Measurements from ENCODE around the gene NT5C1B. TPM values are rescaled to one million over a fixed set of nuclear protein-coding genes. Genes with fewer than 3 reads are reported as not detected.

Gene NT5C1B
- total and polyA plus RNA-seq, 10 of the 15 experiments (the other 5 are each of a cell fraction or from before 2014, with no cell fraction given): 0.40 to 0.44 TPM; not detected in 8

DNA sequence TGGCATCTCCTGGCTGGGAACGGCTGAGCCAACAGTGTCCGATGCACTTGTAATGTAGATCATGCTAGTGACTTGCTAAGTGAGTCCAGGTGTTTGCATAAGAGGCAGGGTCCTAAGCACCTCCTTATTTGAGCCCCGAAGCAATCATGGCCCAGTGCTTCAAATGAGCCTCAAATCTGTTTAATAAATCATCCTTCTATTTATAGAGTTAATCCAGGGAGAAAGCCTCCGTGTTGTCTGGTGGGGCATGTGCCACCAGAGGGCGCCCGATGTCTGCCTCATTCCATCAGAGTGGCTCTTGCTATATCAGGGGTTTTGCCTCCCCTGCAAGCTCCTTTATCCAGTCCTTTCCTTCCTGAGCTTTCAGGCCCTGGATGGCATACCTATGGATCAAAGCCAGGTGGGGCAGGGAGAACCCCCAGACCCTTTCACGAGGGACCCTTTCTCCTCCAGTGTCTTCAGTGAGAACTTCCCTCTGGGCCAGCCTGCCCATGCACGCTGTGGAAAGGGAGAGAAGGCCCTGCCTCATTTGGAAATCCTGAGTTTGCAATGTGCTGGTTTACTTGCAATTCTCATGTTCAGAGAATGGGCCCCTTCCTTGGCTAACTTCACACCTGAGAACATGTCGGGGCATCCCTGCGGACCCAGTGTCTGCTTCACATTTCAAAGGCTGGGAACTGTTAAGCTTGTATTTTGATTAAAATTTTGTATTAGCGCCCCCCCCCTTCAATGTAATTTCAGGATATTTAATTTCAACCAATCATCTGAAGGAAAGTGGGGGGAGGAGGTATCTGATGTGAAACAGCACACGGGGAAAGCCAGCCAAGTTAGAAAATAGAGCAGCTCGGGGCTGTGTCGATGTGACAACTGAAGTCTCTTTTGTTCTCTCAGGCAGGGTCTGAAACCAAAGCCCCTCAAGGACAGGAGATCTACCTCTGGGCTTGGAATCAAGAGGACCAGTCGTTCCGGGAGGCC lies 68.6 kb downstream of the NT5C1B start:
- peak; percentile 94 for TF ChIP-seq RAD21 (IDR thresholded peaks at IDR 0.05; ENCODE audit: insufficient read depth, low read depth, low read length)
- no peak for TF ChIP-seq FOXK2 (IDR thresholded peaks at IDR 0.05)
- TF ChIP-seq GABPA (IDR thresholded peaks at IDR 0.05; ENCODE audit: low read depth): no peak
- 0 out of 2 replicates have a peak, but pooled peaks have one; percentile 36 for TF ChIP-seq TBL1XR1 (IDR thresholded peaks at IDR 0.05; ENCODE audit: low read depth, low read length)
- TF ChIP-seq, protein P1, sequence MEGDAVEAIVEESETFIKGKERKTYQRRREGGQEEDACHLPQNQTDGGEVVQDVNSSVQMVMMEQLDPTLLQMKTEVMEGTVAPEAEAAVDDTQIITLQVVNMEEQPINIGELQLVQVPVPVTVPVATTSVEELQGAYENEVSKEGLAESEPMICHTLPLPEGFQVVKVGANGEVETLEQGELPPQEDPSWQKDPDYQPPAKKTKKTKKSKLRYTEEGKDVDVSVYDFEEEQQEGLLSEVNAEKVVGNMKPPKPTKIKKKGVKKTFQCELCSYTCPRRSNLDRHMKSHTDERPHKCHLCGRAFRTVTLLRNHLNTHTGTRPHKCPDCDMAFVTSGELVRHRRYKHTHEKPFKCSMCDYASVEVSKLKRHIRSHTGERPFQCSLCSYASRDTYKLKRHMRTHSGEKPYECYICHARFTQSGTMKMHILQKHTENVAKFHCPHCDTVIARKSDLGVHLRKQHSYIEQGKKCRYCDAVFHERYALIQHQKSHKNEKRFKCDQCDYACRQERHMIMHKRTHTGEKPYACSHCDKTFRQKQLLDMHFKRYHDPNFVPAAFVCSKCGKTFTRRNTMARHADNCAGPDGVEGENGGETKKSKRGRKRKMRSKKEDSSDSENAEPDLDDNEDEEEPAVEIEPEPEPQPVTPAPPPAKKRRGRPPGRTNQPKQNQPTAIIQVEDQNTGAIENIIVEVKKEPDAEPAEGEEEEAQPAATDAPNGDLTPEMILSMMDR (IDR thresholded peaks at IDR 0.05 in 2 of 3, conservative IDR thresholded peaks at IDR 0.05 in 1 of 3; ENCODE audit: control insufficient read depth in 2 of 3, extremely low read depth in 1 of 3, insufficient read depth in 1 of 3, low read depth in 3 of 3, low read length in 3 of 3): peak; percentile 80 to 84 (median 84)
- TF ChIP-seq, protein P2, sequence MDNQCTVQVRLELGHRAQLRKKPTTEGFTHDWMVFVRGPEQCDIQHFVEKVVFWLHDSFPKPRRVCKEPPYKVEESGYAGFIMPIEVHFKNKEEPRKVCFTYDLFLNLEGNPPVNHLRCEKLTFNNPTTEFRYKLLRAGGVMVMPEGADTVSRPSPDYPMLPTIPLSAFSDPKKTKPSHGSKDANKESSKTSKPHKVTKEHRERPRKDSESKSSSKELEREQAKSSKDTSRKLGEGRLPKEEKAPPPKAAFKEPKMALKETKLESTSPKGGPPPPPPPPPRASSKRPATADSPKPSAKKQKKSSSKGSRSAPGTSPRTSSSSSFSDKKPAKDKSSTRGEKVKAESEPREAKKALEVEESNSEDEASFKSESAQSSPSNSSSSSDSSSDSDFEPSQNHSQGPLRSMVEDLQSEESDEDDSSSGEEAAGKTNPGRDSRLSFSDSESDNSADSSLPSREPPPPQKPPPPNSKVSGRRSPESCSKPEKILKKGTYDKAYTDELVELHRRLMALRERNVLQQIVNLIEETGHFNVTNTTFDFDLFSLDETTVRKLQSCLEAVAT (IDR thresholded peaks at IDR 0.05): no peak
- TF ChIP-seq SMC3 (IDR thresholded peaks at IDR 0.05; ENCODE audit: borderline replicate concordance, low read length): peak; percentile 83
- TF ChIP-seq, protein P3, sequence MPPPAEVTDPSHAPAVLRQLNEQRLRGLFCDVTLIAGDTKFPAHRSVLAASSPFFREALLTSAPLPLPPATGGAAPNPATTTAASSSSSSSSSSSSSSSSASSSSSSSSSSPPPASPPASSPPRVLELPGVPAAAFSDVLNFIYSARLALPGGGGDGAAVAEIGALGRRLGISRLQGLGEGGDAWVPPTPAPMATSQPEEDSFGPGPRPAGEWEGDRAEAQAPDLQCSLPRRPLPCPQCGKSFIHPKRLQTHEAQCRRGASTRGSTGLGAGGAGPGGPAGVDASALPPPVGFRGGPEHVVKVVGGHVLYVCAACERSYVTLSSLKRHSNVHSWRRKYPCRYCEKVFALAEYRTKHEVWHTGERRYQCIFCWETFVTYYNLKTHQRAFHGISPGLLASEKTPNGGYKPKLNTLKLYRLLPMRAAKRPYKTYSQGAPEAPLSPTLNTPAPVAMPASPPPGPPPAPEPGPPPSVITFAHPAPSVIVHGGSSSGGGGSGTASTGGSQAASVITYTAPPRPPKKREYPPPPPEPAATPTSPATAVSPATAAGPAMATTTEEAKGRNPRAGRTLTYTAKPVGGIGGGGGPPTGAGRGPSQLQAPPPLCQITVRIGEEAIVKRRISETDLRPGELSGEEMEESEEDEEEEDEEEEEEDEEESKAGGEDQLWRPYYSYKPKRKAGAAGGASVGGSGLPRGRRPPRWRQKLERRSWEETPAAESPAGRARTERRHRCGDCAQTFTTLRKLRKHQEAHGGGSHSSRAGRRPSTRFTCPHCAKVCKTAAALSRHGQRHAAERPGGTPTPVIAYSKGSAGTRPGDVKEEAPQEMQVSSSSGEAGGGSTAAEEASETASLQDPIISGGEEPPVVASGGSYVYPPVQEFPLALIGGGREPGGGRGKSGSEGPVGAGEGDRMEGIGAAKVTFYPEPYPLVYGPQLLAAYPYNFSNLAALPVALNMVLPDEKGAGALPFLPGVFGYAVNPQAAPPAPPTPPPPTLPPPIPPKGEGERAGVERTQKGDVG (CRISPR knock-in tag; IDR thresholded peaks at IDR 0.05): no peak
- TF ChIP-seq JUNB (IDR thresholded peaks at IDR 0.05): no peak
- TF ChIP-seq SIN3A (IDR thresholded peaks at IDR 0.05; ENCODE audit: low read depth, low read length): no peak
- FAIRE-seq (no peak), ATAC-seq (peak; percentile 97), DNase-seq (ENCODE audit: low read depth, low spot score) (no peak)
- 32% methylated on average over 15 of the region's 16 CpGs for WGBS (ENCODE audit: insufficient coverage, insufficient replicate concordance, low lambda C conversion rate, missing lambda C conversion rate)
- intact Hi-C loops (cut with micrococcal nuclease; ENCODE audit: unreplicated experiment) (loop anchor here (1.0 to 5.0 kb wide), 3 partner anchors 230 to 1343 kb away; no protein-coding TSS in a partner anchor), in situ Hi-C loops (cut with MboI) (loop anchor here (5.0 to 10.0 kb wide), 2 partner anchors 844 to 1342 kb away; no protein-coding TSS in a partner anchor)
- Histone ChIP-seq H3K4me1 (ENCODE audit: control insufficient read depth, insufficient read depth, low read length) (no peaks in the 10 kb centered on the region), H3K27ac (ENCODE audit: control insufficient read depth, insufficient read depth) (no peak overlapping the region), H3K4me2 (ENCODE audit: control insufficient read depth, insufficient read depth) (no peak overlapping the region), H3K36me3 (ENCODE audit: control insufficient read depth in 2 of 2, insufficient read depth in 2 of 2, low read length in 1 of 2) (no peaks in the 10 kb centered on the region), H3K27me3 (replicated peaks in 1 of 2; ENCODE audit: control insufficient read depth in 2 of 2, insufficient read depth in 2 of 2, low read length in 1 of 2) (peaks cover 0 to 2% of the 10 kb centered on the region in 2 experiments; a peak in 2 of 4 replicates), H3K79me2 (ENCODE audit: control insufficient read depth, insufficient read depth, low read length) (no peaks in the 10 kb centered on the region), H3K9ac (ENCODE audit: control insufficient read depth, insufficient read depth, low read length) (no peak overlapping the region), H3K4me3 (no peak overlapping the region), H2AFZ (ENCODE audit: control insufficient read depth, low read depth, low read length) (no peak overlapping the region), H4K20me1 (ENCODE audit: control insufficient read depth, insufficient read depth) (no peaks in the 10 kb centered on the region; the same call in 1 of the 2 replicates), H3K9me3 (replicated peaks; ENCODE audit: control insufficient read depth, insufficient read depth, low read length) (no peaks in the 10 kb centered on the region)
- BruUV-seq (replicated peaks): no TSS peak
- ChIA-PET SMC1A (ENCODE audit: uncharacterized antibody, unreplicated experiment) (interaction anchor here (0.6 to 1.9 kb wide), 9 partner anchors 11 to 1199 kb away, joined by 3 to 6 read pairs (median 3); no protein-coding TSS in a partner anchor), CTCF (interaction anchor here (0.7 to 3.6 kb wide), 20 partner anchors 9 to 1344 kb away, joined by 3 to 22 read pairs (median 4); no protein-coding TSS in a partner anchor), RAD21 (ENCODE audit: unreplicated experiment) (interaction anchor here (0.9 to 1.2 kb wide), 8 partner anchors 11 to 1344 kb away, joined by 3 to 5 read pairs (median 3); partner anchors contain the start of gene RDH14), POLR2A (no interaction called here)

All from GM12878 (cell line).